Upper lobe of right lung (tissue), 1 donor: ENCODE results near the gene NPHP4. TPM values are rescaled to one million over a fixed set of nuclear protein-coding genes. Genes with fewer than 3 reads are reported as not detected.

Experiments
- ATAC-seq: fragments of 200-7000 bp; cut with Tn5 transposase; one replicate; pipeline ENCODE4 v1.9.1; 2020; ENCODE audit warnings: mild to moderate bottlenecking, moderate library complexity
- DNase-seq: peaks from one replicate; pipeline ENCODE4 v3.0.0-alpha.2; 2020
- H3K27ac ChIP-seq: fragments of 200-600 bp; one replicate; pipeline ENCODE4 v1.8.0; 2022
- H3K27me3 ChIP-seq: fragments of 200-600 bp; one replicate; pipeline ENCODE4 v1.8.0; 2022; ENCODE audit warnings: mild to moderate bottlenecking
- H3K36me3 ChIP-seq: fragments of 200-600 bp; one replicate; pipeline ENCODE4 v1.8.0; 2022
- H3K4me1 ChIP-seq: fragments of 200-600 bp; one replicate; pipeline ENCODE4 v1.8.0; 2022
- H3K4me3 ChIP-seq: fragments of 200-600 bp; one replicate; pipeline ENCODE4 v1.8.0; 2022; ENCODE audit warnings: mild to moderate bottlenecking
- H3K9me3 ChIP-seq: fragments of 200-600 bp; one replicate; pipeline ENCODE4 v1.8.0; 2022
- CTCF ChIP-seq: fragments of 200-600 bp; IDR thresholded peaks from one replicate; pipeline ENCODE4 v1.8.0; 2022; ENCODE audit warnings: antibody characterized with exemption
- intact Hi-C: fragments of 100-400 bp; cut with DNase I; formaldehyde crosslinking; loops from one replicate; pipeline ENCODE4 v1.11.0; 2022
- total RNA-seq: library from RNA; stranded (reverse); fragmentation: NEBNext Ultra II Directional; extraction: Animal tissue kit (Norgen Biotek cat#: 25700); gene quantifications from one replicate; pipeline ENCODE4 v1.2.1, GENCODE V29; 2021
- donor health status: DM: no; HTN: yes; CAD: no; lungs with severe emphysema.

The NPHP4 gene
- total RNA-seq, 1 donor from 2014 or later: 14.6 TPM

DNA sequence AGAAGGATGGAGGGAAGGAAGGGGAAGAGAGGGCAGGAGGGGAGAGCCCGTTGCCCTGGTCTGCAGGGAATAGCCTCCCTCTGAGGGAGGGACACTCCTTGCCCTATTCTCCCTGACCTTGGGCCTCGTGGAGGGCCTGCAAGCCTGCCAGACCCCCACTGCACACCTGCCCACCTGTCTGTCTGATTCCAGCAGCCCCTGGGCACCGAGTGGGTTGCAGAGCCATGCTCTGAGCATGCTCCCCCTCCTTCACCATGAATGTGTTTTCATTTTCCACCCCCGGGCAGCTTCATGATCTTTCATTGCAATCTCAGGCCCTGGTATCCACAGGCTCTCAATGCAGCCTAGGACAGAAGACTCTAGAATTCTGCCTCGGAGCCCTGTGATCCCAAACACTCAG lies 5.1 kb upstream of the NPHP4 start:
- DNase-seq (peak; percentile 32), ATAC-seq (no peak)
- intact Hi-C loops: no loop called here

DNA sequence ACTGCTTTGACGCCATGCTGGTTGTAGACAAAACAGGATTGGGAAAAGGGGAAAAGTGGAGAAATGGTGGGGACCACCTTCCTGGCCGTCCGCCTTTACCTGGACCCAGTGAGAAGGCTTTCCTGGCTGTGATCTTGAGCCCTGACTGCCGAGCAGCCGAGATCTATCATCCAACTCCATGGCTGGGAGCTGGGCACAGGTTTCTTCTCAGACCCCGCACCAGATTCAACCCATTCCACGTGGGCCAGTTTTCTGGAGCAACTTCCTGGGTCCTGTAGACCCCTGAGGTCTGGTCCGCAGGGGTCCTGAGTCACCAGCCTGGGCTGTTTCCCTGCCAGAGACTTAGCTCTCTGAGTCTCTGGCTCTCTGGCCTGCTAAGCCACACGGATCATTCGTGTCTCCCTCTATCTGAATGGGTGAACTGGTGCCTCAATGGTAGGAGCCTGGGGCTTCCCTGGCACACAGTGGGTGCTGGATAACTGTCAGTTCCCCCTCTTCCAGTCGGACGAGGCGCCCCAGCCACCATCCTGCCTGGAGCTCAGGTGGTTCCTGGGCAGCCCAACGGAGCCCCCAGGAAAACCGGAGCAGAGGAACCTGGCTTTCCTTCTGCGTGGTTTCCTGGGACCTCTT lies 4.5 kb upstream of the NPHP4 start:
- H3K27ac ChIP-seq: no peak overlapping the region
- DNase-seq (peak; percentile 36), ATAC-seq (no peak)
- intact Hi-C loops: no loop called here
- no peaks in the 10 kb centered on the region for H3K9me3 ChIP-seq
- H3K4me3 ChIP-seq: no peak overlapping the region
- no peaks in the 10 kb centered on the region for H3K27me3 ChIP-seq
- no peak for TF ChIP-seq CTCF
- no peaks in the 10 kb centered on the region for H3K36me3 ChIP-seq
- H3K4me1 ChIP-seq: peaks cover 9% of the 10 kb centered on the region

More for the DNA sequence above, 5.1 kb upstream of the NPHP4 start:
- TF ChIP-seq CTCF: no peak
- no peak overlapping the region for H3K4me3 ChIP-seq
- H3K27me3 ChIP-seq: no peaks in the 10 kb centered on the region
- no peaks in the 10 kb centered on the region for H3K9me3 ChIP-seq
- peaks cover 9% of the 10 kb centered on the region for H3K4me1 ChIP-seq
- no peak overlapping the region for H3K27ac ChIP-seq
- H3K36me3 ChIP-seq: no peaks in the 10 kb centered on the region

DNA sequence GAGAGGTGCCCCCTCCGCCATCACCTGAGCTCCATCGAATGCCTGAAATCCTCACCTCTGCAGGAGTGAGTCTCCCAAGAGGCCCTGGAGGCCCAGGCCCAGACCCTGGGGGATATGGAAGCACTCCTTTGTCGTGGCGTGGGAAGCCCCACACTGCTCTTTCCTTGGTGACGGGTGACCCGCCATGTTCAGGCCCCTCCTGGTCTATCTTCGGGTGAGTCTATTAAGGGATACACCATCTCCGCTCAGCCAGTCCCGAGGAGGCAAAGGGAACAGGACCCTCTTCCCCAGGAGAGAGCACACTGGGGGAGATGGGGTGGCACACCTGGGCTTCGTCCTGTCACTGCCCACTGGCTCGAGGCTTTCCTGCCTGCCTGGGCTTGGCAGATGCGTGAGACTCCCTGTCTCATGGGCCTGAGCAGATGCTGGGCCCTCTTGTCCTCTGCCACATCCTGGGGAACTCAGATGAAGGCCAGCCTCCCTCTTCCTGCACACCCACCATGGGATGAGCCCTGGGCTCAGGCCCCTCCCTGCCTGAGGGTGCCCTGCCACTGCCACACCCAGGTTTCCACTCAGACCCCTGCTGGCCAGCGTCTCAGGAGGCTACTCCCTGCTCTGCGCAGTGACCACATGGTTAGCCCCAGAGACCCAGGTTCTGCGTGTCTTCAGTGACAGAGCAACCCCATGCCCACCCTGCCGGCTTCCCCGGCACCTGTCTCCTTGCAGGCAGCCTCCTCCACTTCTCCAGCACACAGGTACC lies 3.8 kb upstream of the NPHP4 start:
- DNase-seq (peak; percentile 56), ATAC-seq (no peak)
- H3K27ac ChIP-seq: no peak overlapping the region
- H3K9me3 ChIP-seq: no peaks in the 10 kb centered on the region
- H3K4me3 ChIP-seq: no peak overlapping the region
- peaks cover 9% of the 10 kb centered on the region for H3K4me1 ChIP-seq
- H3K27me3 ChIP-seq: no peaks in the 10 kb centered on the region
- intact Hi-C loops: no loop called here
- TF ChIP-seq CTCF: no peak
- no peaks in the 10 kb centered on the region for H3K36me3 ChIP-seq

DNA sequence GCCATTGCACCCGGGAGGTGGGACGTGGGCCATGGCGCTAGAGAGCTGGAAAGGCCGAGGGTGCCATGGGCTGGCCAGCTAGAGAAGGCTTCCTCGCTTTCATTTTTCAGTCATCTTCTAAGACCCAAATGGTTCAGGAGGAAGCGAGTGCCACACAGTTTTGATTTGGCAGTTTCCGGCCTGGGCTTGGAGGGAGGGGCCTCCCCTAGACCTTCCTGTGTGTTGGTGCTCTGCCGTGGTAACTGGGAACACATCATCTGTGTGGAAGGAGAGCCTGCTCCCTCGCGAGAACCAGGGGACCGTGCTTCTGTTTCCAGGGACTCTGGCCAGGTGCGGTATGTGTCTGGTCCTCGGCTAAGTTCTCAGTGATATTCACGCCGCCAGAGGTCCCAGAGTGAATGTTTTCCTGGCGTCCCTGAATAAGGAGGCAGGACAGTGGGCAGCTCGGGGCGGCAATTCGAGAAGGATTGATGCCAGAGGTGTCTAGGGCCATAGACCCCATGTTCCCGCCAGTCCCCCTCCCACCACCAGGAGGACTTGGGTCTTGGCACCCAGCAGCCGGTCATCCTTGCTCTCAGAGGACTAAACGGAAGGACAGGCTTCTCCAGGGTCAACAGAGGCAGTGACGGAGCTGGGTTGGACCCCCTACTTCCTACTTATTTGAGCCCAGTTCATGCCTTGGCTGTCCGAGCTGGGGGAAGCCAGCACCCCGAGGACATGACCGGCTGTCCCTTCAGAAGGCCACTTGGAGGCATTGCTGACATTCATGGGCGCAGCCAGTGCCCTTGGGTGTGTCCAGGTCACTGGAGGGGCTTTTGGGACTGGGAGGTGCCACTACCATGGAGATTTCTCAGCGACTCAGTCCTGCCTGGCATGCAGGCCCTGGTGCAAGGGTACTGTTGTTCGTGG lies 2.7 kb upstream of the NPHP4 start:
- peaks cover 9% of the 10 kb centered on the region for H3K4me1 ChIP-seq
- DNase-seq (peak; percentile 51), ATAC-seq (no peak)
- no peak for TF ChIP-seq CTCF
- intact Hi-C loops: no loop called here
- peak overlapping the region; percentile 76 for H3K4me3 ChIP-seq
- no peak overlapping the region for H3K27ac ChIP-seq
- no peaks in the 10 kb centered on the region for H3K27me3 ChIP-seq
- no peaks in the 10 kb centered on the region for H3K36me3 ChIP-seq
- no peaks in the 10 kb centered on the region for H3K9me3 ChIP-seq

DNA sequence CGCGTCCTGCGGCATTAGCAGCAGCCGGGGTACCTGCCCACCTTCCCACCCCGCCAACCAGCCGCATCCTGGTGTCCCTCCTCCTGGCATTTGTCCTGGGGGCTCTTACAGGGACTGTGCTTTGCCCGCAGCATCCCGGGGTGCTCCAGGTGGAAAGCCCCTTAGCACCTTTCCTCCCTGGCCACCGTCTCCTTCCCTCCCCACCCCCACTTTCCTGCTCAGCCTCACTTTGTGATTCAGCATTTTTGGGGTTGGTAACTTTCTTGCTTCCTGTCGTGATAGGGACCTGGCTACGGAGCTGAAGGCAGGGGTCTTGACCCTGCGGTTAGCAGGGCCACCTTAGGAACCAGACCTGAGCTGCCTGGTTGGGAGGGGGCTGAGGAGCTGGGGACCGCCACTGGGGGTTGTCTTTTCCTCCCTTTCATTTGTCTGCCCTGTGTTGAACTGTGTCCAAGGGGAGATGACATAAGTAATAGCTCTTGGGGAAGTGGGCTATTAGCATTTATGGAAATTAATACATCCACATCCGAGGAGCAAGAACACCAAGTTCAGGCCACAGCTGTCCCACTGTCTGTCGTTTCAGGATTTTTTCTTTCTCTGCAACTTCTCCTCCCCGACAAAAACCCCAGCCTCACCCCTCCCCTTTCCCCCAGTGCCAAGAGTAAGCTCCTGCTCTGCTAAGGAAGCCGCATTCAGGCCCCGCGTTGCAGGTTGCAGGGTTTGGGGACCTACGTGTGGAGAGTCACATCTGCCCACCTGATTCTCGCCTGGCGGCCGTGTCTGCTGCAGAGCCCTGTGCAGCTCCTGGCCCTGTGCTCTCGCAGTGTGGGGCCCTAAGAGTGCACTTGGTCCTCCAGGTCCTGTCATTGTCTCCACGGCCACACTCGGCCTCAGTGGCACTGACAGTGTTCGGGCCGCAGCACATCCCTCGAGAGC lies 1.6 kb upstream of the NPHP4 start:
- no peaks in the 10 kb centered on the region for H3K9me3 ChIP-seq

More for the DNA sequence above, 1.6 kb upstream of the NPHP4 start:
- H3K27me3 ChIP-seq: no peaks in the 10 kb centered on the region
- peak; percentile 63 for DNase-seq
- peaks cover 9% of the 10 kb centered on the region for H3K4me1 ChIP-seq
- TF ChIP-seq CTCF: no peak
- no peak overlapping the region for H3K27ac ChIP-seq
- H3K36me3 ChIP-seq: no peaks in the 10 kb centered on the region
- no peak for ATAC-seq
- intact Hi-C loops: no loop called here
- peak overlapping the region; percentile 76 for H3K4me3 ChIP-seq
